ENCODE results near the gene TET3.

GRCh38 chr2:73992036-73992435 lies 7.3 kb downstream of the TET3 start:
- TF ChIP-seq ELK1 (IDR thresholded peaks at IDR 0.05; ENCODE audit: low read depth, low read length) (no peak), ESRRA (IDR thresholded peaks at IDR 0.05; ENCODE audit: borderline replicate concordance, low read length) (no peak), POLR2AphosphoS2 (conservative IDR thresholded peaks at IDR 0.05; ENCODE audit: low read length) (no peak), BHLHE40 (IDR thresholded peaks at IDR 0.05; ENCODE audit: low read depth, low read length) (no peak), POLR2A (IDR thresholded peaks at IDR 0.05; ENCODE audit: low read length) (no peak), ZSCAN20 (CRISPR knock-in tag; IDR thresholded peaks at IDR 0.05) (no peak), HDAC2 (IDR thresholded peaks at IDR 0.05) (no peak), CEBPB (IDR thresholded peaks at IDR 0.05) (no peak), SMC3 (IDR thresholded peaks at IDR 0.05) (no peak), USF2 (IDR thresholded peaks at IDR 0.05) (no peak), EP300 (IDR thresholded peaks at IDR 0.05) (no peak)
- TF ChIP-seq, protein P1, sequence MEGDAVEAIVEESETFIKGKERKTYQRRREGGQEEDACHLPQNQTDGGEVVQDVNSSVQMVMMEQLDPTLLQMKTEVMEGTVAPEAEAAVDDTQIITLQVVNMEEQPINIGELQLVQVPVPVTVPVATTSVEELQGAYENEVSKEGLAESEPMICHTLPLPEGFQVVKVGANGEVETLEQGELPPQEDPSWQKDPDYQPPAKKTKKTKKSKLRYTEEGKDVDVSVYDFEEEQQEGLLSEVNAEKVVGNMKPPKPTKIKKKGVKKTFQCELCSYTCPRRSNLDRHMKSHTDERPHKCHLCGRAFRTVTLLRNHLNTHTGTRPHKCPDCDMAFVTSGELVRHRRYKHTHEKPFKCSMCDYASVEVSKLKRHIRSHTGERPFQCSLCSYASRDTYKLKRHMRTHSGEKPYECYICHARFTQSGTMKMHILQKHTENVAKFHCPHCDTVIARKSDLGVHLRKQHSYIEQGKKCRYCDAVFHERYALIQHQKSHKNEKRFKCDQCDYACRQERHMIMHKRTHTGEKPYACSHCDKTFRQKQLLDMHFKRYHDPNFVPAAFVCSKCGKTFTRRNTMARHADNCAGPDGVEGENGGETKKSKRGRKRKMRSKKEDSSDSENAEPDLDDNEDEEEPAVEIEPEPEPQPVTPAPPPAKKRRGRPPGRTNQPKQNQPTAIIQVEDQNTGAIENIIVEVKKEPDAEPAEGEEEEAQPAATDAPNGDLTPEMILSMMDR (IDR thresholded peaks at IDR 0.05) = no peak
- TF ChIP-seq, protein P2, sequence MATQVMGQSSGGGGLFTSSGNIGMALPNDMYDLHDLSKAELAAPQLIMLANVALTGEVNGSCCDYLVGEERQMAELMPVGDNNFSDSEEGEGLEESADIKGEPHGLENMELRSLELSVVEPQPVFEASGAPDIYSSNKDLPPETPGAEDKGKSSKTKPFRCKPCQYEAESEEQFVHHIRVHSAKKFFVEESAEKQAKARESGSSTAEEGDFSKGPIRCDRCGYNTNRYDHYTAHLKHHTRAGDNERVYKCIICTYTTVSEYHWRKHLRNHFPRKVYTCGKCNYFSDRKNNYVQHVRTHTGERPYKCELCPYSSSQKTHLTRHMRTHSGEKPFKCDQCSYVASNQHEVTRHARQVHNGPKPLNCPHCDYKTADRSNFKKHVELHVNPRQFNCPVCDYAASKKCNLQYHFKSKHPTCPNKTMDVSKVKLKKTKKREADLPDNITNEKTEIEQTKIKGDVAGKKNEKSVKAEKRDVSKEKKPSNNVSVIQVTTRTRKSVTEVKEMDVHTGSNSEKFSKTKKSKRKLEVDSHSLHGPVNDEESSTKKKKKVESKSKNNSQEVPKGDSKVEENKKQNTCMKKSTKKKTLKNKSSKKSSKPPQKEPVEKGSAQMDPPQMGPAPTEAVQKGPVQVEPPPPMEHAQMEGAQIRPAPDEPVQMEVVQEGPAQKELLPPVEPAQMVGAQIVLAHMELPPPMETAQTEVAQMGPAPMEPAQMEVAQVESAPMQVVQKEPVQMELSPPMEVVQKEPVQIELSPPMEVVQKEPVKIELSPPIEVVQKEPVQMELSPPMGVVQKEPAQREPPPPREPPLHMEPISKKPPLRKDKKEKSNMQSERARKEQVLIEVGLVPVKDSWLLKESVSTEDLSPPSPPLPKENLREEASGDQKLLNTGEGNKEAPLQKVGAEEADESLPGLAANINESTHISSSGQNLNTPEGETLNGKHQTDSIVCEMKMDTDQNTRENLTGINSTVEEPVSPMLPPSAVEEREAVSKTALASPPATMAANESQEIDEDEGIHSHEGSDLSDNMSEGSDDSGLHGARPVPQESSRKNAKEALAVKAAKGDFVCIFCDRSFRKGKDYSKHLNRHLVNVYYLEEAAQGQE (IDR thresholded peaks at IDR 0.05) = no peak
- TF ChIP-seq, protein P3, sequence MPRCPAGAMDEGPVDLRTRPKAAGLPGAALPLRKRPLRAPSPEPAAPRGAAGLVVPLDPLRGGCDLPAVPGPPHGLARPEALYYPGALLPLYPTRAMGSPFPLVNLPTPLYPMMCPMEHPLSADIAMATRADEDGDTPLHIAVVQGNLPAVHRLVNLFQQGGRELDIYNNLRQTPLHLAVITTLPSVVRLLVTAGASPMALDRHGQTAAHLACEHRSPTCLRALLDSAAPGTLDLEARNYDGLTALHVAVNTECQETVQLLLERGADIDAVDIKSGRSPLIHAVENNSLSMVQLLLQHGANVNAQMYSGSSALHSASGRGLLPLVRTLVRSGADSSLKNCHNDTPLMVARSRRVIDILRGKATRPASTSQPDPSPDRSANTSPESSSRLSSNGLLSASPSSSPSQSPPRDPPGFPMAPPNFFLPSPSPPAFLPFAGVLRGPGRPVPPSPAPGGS (IDR thresholded peaks at IDR 0.05) = no peak
